PC-3 (cell line): ENCODE data around the gene SRCAP.

ENCODE experiments used
- EZH2phosphoT487 ChIP-seq: fragments of 300-600 bp; sonication (generic); IDR thresholded peaks from 2 replicates; pipeline ENCODE4 v1.6.1; 2018; ENCODE audit warnings: mild to moderate bottlenecking, antibody characterized with exemption, low read length, borderline replicate concordance
- TF ChIP-seq, protein P1 (sequence below): fragments of 300-600 bp; sonication (generic); conservative IDR thresholded peaks from 2 replicates; pipeline ENCODE4 v1.5.1; 2017; ENCODE audit warnings: antibody characterized with exemption, low read depth, mild to moderate bottlenecking, low read length

DNA sequence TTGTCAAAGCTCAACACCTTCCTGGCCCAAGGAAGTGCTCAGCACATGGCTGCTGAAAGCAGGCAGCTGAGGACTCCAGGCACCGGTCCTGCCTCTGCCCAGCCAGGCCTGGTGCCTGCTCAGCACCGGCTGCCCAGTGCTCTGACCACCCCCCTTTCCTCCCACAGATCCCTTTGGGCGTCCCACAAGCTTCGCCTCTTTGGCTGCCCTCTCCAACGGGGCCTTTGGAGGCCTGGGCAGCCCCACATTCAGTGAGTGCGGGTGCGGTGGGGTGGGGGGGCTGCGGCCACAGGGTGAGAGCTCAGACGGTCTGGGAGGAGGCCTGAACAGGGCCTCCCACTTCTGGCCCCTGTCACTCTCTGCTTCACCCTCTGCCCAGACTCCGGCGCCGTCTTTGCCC lies 30.6 kb upstream of the SRCAP start:
- TF ChIP-seq, protein P1, sequence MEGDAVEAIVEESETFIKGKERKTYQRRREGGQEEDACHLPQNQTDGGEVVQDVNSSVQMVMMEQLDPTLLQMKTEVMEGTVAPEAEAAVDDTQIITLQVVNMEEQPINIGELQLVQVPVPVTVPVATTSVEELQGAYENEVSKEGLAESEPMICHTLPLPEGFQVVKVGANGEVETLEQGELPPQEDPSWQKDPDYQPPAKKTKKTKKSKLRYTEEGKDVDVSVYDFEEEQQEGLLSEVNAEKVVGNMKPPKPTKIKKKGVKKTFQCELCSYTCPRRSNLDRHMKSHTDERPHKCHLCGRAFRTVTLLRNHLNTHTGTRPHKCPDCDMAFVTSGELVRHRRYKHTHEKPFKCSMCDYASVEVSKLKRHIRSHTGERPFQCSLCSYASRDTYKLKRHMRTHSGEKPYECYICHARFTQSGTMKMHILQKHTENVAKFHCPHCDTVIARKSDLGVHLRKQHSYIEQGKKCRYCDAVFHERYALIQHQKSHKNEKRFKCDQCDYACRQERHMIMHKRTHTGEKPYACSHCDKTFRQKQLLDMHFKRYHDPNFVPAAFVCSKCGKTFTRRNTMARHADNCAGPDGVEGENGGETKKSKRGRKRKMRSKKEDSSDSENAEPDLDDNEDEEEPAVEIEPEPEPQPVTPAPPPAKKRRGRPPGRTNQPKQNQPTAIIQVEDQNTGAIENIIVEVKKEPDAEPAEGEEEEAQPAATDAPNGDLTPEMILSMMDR = no peak
- no peak for TF ChIP-seq EZH2phosphoT487
